HG02938 (cell line): Measurements from ENCODE around the gene MEF2C.

ENCODE experiments used
- ATAC-seq: cut with Tn5 transposase; IDR thresholded peaks from one replicate; pipeline ENCODE4 v1.9.1; 2021; ENCODE audit warnings: mild to moderate bottlenecking, moderate library complexity; ENCODE audit not compliant: unreplicated experiment

Gene MEF2C

GRCh38 chr5:88729084-88729828 is 153.7 kb downstream of the MEF2C start:
- ATAC-seq, result peak; percentile 53

GRCh38 chr5:88727705-88728313 is 155.2 kb downstream of the MEF2C start:
- no peak for ATAC-seq

- no peak for ATAC-seq
Observed at GRCh38 chr5:88725454-88725853, 157.5 kb downstream of the MEF2C start.

GRCh38 chr5:88724201-88724600 is 158.8 kb downstream of the MEF2C start:
- ATAC-seq, result no peak

- ATAC-seq, result no peak
Observed at GRCh38 chr5:88722546-88723073, 160.4 kb downstream of the MEF2C start.

GRCh38 chr5:88719434-88719833 is 163.6 kb downstream of the MEF2C start:
- ATAC-seq, result no peak

GRCh38 chr5:88718736-88719135 is 164.2 kb downstream of the MEF2C start:
- ATAC-seq, result no peak

- no peak for ATAC-seq
Observed at GRCh38 chr5:88716101-88716500, 166.9 kb downstream of the MEF2C start.

GRCh38 chr5:88715503-88715902 is 167.5 kb downstream of the MEF2C start:
- no peak for ATAC-seq

GRCh38 chr5:88713818-88714217 is 169.2 kb downstream of the MEF2C start:
- ATAC-seq, result no peak

GRCh38 chr5:88708682-88709398 is 174.1 kb downstream of the MEF2C start:
- ATAC-seq, result no peak

GRCh38 chr5:88708021-88708420 is 175.0 kb downstream of the MEF2C start:
- no peak for ATAC-seq

- no peak for ATAC-seq
Observed at GRCh38 chr5:88707216-88707965, 175.6 kb downstream of the MEF2C start.

- no peak for ATAC-seq
Observed at GRCh38 chr5:88702332-88702731, 180.7 kb downstream of the MEF2C start.

- no peak for ATAC-seq
Observed at GRCh38 chr5:88700121-88700520, 182.9 kb downstream of the MEF2C start.

- no peak for ATAC-seq
Observed at GRCh38 chr5:88698290-88698689, 184.7 kb downstream of the MEF2C start.

- ATAC-seq, result no peak
Observed at GRCh38 chr5:88696466-88696865, 186.5 kb downstream of the MEF2C start.

GRCh38 chr5:88695931-88696330 is 187.1 kb downstream of the MEF2C start:
- no peak for ATAC-seq

- no peak for ATAC-seq
Observed at GRCh38 chr5:88695232-88695631, 187.8 kb downstream of the MEF2C start.

- ATAC-seq, result no peak
Observed at GRCh38 chr5:88694023-88694679, 188.8 kb downstream of the MEF2C start.
